HUES64 (cell line): Measurements from ENCODE around the gene C11orf54.
"Not testable (repeated sequence)": the region's sequence is repeated elsewhere in the genome, so short reads cannot be mapped to it uniquely, and the experiment has no call there.

ENCODE experiments used
- H3K27ac ChIP-seq: 2 replicates; pipeline ENCODE4 v1.7.0; 2013; ENCODE audit warnings: low read depth, low read length, inconsistent platforms
- H3K27me3 ChIP-seq: 2 replicates; pipeline ENCODE4 v1.6.1; 2013; ENCODE audit warnings: mild to moderate bottlenecking, low read length; ENCODE audit not compliant: insufficient read depth
- H3K36me3 ChIP-seq: 2 replicates; pipeline ENCODE4 v1.6.1; 2013; ENCODE audit warnings: mild to moderate bottlenecking, low read length; ENCODE audit not compliant: insufficient read depth
- H3K4me1 ChIP-seq: 2 replicates; pipeline ENCODE4 v1.6.1; 2013; ENCODE audit warnings: mild to moderate bottlenecking, low read length, moderate library complexity; ENCODE audit not compliant: insufficient read depth
- H3K4me3 ChIP-seq: 2 replicates; pipeline ENCODE4 v1.5.1; 2013; ENCODE audit warnings: mild to moderate bottlenecking, low read length, moderate library complexity
- H3K9ac ChIP-seq: 2 replicates; pipeline ENCODE4 v1.6.1; 2013; ENCODE audit warnings: mild to moderate bottlenecking, low read depth, low read length
- H3K9me3 ChIP-seq: 2 replicates; pipeline ENCODE4 v1.6.1; 2013; ENCODE audit warnings: low read depth, low read length; ENCODE audit not compliant: insufficient read depth
- WGBS: fragments of 150-250, 120-280 bp; methylation state at CpG from one replicate; pipeline ENCODE4 v1.1.7; 2013; ENCODE audit warnings: missing lambda C conversion rate; 5-methylcytosine and 5-hydroxymethylcytosine counted together

C11orf54 gene

GRCh38 chr11:93735627-93736026, 5.8 kb upstream of the C11orf54 start:
- H3K9ac ChIP-seq = no peak overlapping the region
- H3K4me1 ChIP-seq = peaks cover 30% of the 10 kb centered on the region
- H3K27ac ChIP-seq = no peak overlapping the region
- H3K9me3 ChIP-seq = no peaks in the 10 kb centered on the region
- no CpG with 5 or more reads among the region's 1 CpG for WGBS
- peaks cover 100% of the 10 kb centered on the region for H3K36me3 ChIP-seq
- H3K4me3 ChIP-seq = 0 out of 2 replicates have a peak overlapping the region, but pooled peaks have one; percentile 85
- no peaks in the 10 kb centered on the region for H3K27me3 ChIP-seq

DNA sequence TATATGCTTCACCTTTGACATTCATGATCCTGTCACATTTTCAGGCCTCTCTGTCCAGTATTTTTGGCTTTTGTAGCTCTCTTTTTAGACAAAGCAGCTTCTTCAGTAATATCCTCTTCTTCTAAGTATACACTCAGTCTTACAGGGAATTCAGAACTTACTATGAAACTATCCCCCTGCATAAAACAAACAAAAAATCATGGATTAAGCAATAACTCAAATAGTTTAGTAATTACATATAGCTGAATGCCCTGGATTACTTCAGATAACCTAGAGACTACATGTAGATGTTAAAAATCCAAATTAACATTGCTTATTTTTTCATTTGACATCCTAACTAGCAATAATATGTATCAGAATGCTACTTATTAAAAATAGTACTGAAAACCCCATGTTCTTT, 5.3 kb upstream of the C11orf54 start:
- H3K27me3 ChIP-seq = no peaks in the 10 kb centered on the region
- peak overlapping the region; percentile 85; the same call in 1 of the 2 replicates for H3K4me3 ChIP-seq
- H3K9ac ChIP-seq = no peak overlapping the region
- H3K4me1 ChIP-seq = peaks cover 30% of the 10 kb centered on the region
- 0 out of 2 replicates have a peak overlapping the region, but pooled peaks have one; percentile 17 for H3K27ac ChIP-seq
- H3K9me3 ChIP-seq = no peaks in the 10 kb centered on the region
- H3K36me3 ChIP-seq = peaks cover 96% of the 10 kb centered on the region

- H3K4me3 ChIP-seq = peak overlapping the region; percentile 85
- peak overlapping the region; percentile 98 for H3K27ac ChIP-seq
- H3K36me3 ChIP-seq = peaks cover 77% of the 10 kb centered on the region
Measured at GRCh38 chr11:93737904-93738612, 3.4 kb upstream of the C11orf54 start.

GRCh38 chr11:93738647-93739081, 2.8 kb upstream of the C11orf54 start:
- WGBS = 77% methylated on average over 4 of the region's 6 CpGs
- peak overlapping the region; percentile 85 for H3K4me3 ChIP-seq
- no peaks in the 10 kb centered on the region for H3K9me3 ChIP-seq
- peaks cover 75% of the 10 kb centered on the region for H3K36me3 ChIP-seq
- no peaks in the 10 kb centered on the region for H3K27me3 ChIP-seq
- H3K27ac ChIP-seq = peak overlapping the region; percentile 98
- peak overlapping the region; percentile 100 for H3K9ac ChIP-seq
- H3K4me1 ChIP-seq = peaks cover 30% of the 10 kb centered on the region

More at GRCh38 chr11:93737904-93738612, 3.4 kb upstream of the C11orf54 start:
- Histone ChIP-seq H3K9ac (peak overlapping the region; percentile 100), H3K27me3 (no peaks in the 10 kb centered on the region), H3K4me1 (peaks cover 30% of the 10 kb centered on the region), H3K9me3 (no peaks in the 10 kb centered on the region)
- WGBS = 83% methylated on average over 5 of the region's 6 CpGs

DNA sequence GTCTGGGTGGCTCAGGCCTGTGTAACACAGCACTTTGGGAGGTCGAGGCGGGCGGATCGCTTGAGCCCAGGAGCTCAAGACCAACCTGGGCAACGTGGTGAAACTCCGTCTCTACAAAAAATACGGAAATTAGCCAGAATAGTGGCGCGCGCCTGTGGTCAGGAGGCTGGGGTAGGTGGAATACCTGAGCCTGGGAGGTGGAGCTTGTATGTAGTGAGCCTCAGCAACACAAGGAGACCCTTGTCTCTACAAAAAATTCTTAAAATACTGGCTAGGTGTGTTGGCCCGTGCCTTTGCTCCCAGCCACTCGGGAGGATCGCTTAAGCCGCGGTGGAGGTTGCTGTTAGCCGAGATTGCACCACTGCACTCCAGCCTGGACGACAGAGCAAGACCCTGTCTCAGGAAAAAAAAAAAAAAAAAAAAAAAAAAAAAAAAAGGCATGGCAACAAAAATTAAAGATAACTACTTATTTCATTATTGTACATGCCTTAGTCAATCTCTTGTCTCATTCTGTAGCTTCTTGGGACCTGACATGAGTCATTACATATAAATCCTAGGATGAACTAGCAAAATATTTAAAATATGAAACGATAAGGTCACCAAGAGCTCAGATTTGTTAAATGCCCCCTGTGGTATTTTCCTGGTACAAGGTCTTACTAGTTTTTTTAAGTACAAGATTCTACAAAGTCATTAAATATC, 1.3 kb upstream of the C11orf54 start:
- Histone ChIP-seq H3K36me3 (peaks cover 64% of the 10 kb centered on the region), H3K4me3 (peak overlapping the region; percentile 85), H3K9me3 (no peaks in the 10 kb centered on the region), H3K9ac (peak overlapping the region; percentile 100), H3K4me1 (peaks cover 39% of the 10 kb centered on the region), H3K27me3 (no peaks in the 10 kb centered on the region), H3K27ac (peak overlapping the region; percentile 98)
- under 1% methylated on average over 17 of the region's 18 CpGs for WGBS

DNA sequence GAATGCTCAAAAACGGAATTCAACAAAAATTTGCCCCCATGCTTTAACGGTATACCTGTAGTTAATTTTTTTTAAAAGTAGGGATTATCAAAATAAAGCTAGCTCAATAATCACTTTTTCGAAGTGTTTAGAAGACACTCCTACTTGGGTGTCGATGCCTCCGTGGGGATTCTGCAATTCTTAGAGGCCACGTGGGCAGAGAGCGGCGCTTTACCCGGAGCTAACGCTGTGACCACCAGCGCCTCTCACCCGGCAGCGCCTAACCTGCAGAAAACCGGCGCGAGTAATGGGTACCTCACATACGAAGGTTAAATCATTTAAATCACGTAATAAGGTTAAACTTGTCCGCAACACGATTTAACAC, 760 bp upstream of the C11orf54 start:
- Histone ChIP-seq H3K36me3 (peaks cover 58% of the 10 kb centered on the region), H3K4me3 (peak overlapping the region; percentile 85), H3K9me3 (no peaks in the 10 kb centered on the region), H3K27me3 (no peaks in the 10 kb centered on the region), H3K9ac (peak overlapping the region; percentile 100), H3K4me1 (peaks cover 39% of the 10 kb centered on the region), H3K27ac (peak overlapping the region; percentile 98)
- WGBS = under 1% methylated on average over 19 of the region's 20 CpGs

- Histone ChIP-seq H3K9me3 (no peaks in the 10 kb centered on the region), H3K4me3 (peak overlapping the region; percentile 85), H3K27ac (peak overlapping the region; percentile 65), H3K9ac (peak overlapping the region; percentile 100), H3K27me3 (no peaks in the 10 kb centered on the region), H3K36me3 (peaks cover 47% of the 10 kb centered on the region), H3K4me1 (peaks cover 35% of the 10 kb centered on the region)
- 2% methylated on average over 7 of the region's 8 CpGs for WGBS
Measured at GRCh38 chr11:93741882-93742226, 382 bp downstream of the C11orf54 start.

- Histone ChIP-seq H3K9me3 (no peaks in the 10 kb centered on the region), H3K4me3 (no peak overlapping the region), H3K4me1 (peaks cover 22% of the 10 kb centered on the region), H3K36me3 (peaks cover 42% of the 10 kb centered on the region), H3K27ac (no peak overlapping the region; the same call in 1 of the 2 replicates), H3K27me3 (no peaks in the 10 kb centered on the region), H3K9ac (peak overlapping the region; percentile 23; the same call in 1 of the 2 replicates)
- WGBS = 91% methylated on average over 23 of the region's 23 CpGs
Measured at GRCh38 chr11:93743291-93743690, 1.8 kb downstream of the C11orf54 start.

DNA sequence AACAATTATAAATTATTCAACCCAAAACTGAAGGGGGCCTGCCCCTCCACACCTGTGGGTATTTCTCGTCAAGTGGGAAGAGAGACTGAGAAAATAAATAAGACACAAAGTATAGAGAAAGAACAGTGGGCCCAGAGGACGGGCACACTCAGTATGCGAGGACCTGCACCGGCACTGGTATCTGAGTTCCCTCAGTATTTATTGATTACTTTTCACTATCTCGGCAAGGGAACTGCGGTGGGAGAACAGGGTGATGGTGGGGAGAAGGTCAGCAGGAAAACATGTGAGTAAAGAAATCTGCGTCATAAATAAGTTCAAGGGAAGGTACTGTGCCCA, 3.2 kb downstream of the C11orf54 start:
- H3K9me3 ChIP-seq = no peaks in the 10 kb centered on the region
- no peak overlapping the region; the same call in 1 of the 2 replicates for H3K27ac ChIP-seq
- H3K9ac ChIP-seq = peak overlapping the region; percentile 7; the same call in 1 of the 2 replicates
- peaks cover 10% of the 10 kb centered on the region; the same call in 1 of the 2 replicates for H3K4me1 ChIP-seq
- no peak overlapping the region for H3K4me3 ChIP-seq
- peaks cover 33% of the 10 kb centered on the region for H3K36me3 ChIP-seq
- 77% methylated on average over 7 of the region's 7 CpGs for WGBS
- no peaks in the 10 kb centered on the region for H3K27me3 ChIP-seq

DNA sequence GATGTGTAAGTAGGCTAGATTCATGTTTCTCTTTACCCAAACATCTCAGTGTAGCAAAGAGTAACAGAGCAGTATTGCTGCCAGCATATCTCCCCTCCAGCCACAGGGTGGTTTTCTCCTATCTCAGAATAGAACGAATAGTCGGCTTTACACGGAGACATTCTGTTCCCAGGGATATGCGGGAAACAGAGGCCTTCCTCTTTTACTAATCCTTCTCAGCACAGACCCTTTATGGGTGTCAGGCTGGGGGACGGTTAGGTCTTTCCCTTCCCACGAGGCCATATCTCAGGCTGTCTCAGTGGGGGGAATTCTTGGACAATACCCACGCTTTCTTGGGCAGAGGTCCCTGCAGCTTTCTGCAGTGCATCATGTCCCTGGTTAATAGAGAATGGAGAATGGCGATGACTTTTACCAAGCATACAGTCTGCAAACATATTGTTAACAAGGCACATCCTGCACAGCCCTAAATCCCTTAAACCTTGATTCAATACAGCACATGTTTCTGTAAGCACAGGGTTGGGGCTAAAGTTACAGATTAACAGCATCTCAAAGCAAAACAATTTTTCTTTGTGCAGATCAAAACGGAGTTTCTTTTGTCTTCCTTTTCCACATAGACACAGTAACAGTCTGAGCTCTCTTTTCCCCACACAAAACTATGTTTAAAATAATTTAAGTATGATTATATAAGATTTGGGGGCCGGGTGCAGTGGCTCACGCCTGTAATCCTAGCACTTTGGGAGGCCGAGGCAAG, 3.7 kb downstream of the C11orf54 start:
- not testable (repeated sequence) for H3K27me3 ChIP-seq, H3K27ac ChIP-seq, H3K4me1 ChIP-seq, H3K9me3 ChIP-seq, H3K4me3 ChIP-seq
- Histone ChIP-seq H3K36me3 (peaks cover 33% of the 10 kb centered on the region), H3K9ac (peak overlapping the region; percentile 7; the same call in 1 of the 2 replicates)
- 61% methylated on average over 12 of the region's 12 CpGs for WGBS

- no peaks in the 10 kb centered on the region for H3K9me3 ChIP-seq
- H3K4me3 ChIP-seq = no peak overlapping the region
- peaks cover 17% of the 10 kb centered on the region for H3K4me1 ChIP-seq
- no peak overlapping the region for H3K27ac ChIP-seq
- H3K9ac ChIP-seq = no peak overlapping the region
- peaks cover 37% of the 10 kb centered on the region for H3K36me3 ChIP-seq
- no peaks in the 10 kb centered on the region for H3K27me3 ChIP-seq
- 94% methylated on average over 2 of the region's 2 CpGs for WGBS
Measured at GRCh38 chr11:93746101-93746500, 4.6 kb downstream of the C11orf54 start.
